KMS-11 (cell line): ENCODE data around the gene SLC2A11.

Experiments
- H2AFZ ChIP-seq: fragments of 200-600 bp; sonication (generic); 2 replicates; pipeline ENCODE4 v1.6.1; 2016; ENCODE audit warnings: antibody characterized with exemption, mixed run types, low read depth
- H3K27ac ChIP-seq: fragments of 200-600 bp; sonication (generic); 2 replicates; pipeline ENCODE4 v1.6.1; 2016; ENCODE audit warnings: mild to moderate bottlenecking, mixed run types
- H3K27me3 ChIP-seq: fragments of 200-600 bp; sonication (generic); 2 replicates; pipeline ENCODE4 v1.6.1; 2017; ENCODE audit warnings: mild to moderate bottlenecking, low read depth, mixed run types, moderate library complexity; ENCODE audit not compliant: insufficient read depth
- H3K36me3 ChIP-seq: fragments of 200-600 bp; sonication (generic); 2 replicates; pipeline ENCODE4 v1.6.1; 2017; ENCODE audit warnings: mild to moderate bottlenecking, mixed run types; ENCODE audit not compliant: insufficient read depth
- H3K4me1 ChIP-seq: fragments of 200-600 bp; sonication (generic); 2 replicates; pipeline ENCODE4 v1.6.1; 2016; ENCODE audit warnings: mild to moderate bottlenecking, low read depth, mixed run types; ENCODE audit not compliant: poor library complexity, severe bottlenecking
- H3K4me2 ChIP-seq: fragments of 200-600 bp; sonication (generic); 2 replicates; pipeline ENCODE4 v1.7.0; 2016; ENCODE audit warnings: mild to moderate bottlenecking, mixed run types
- H3K4me3 ChIP-seq: fragments of 200-600 bp; sonication (generic); IDR thresholded peaks from 2 replicates; pipeline ENCODE4 v1.6.1; 2017; ENCODE audit warnings: low read depth, low read length, mixed read lengths; ENCODE audit not compliant: insufficient read depth
- H3K79me2 ChIP-seq: fragments of 200-600 bp; sonication (generic); 2 replicates; pipeline ENCODE4 v1.6.1; 2016; ENCODE audit warnings: low read depth, mixed run types; ENCODE audit not compliant: insufficient read depth
- H3K9ac ChIP-seq: fragments of 200-600 bp; sonication (generic); 2 replicates; pipeline ENCODE4 v1.6.1; 2016; ENCODE audit warnings: mild to moderate bottlenecking, mixed run types
- H4K20me1 ChIP-seq: fragments of 200-600 bp; sonication (generic); 2 replicates; pipeline ENCODE4 v1.6.1; 2016; ENCODE audit warnings: mild to moderate bottlenecking, mixed run types; ENCODE audit not compliant: insufficient read depth
- TF ChIP-seq, protein P1 (sequence below): fragments of 200-600 bp; sonication (generic); conservative IDR thresholded peaks from 2 replicates; pipeline ENCODE4 v1.6.1; 2017; ENCODE audit warnings: low read depth, mild to moderate bottlenecking, antibody characterized with exemption, low read length, moderate library complexity, mixed read lengths

Gene SLC2A11

DNA sequence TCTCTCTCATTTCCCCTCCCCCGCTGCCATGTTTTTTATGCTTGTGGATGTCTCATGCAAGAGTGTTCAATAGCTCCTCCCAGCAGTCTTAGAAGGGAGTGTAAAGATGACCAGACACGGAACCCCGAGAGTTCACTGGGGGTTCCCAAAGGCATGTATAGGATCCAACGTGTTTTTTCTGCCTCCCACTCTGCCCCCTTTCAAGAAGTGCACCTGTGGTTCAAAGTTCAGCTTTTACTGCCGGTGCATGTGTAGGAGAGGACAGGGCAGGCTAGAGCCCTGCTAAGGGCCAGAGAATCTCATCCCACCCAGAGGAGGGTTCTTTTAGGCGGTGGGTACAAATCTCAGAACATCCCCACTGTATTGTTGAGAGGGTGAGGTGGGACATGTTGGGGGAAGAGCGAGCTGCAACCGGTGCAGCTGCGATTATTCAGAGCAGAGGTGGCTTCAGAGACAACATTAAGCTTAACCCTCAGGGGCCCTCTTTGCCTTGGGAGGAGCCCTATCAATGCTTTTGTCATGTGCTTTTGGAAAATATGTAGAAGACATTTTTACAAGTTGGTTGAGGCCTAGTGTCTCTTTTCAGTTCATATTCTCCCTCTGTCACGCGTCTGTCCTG lies 51.0 kb downstream of the SLC2A11 start:
- H3K4me1 ChIP-seq, result peaks cover 21% of the 10 kb centered on the region
- H2AFZ ChIP-seq, result no peak overlapping the region
- H4K20me1 ChIP-seq, result no peaks in the 10 kb centered on the region
- no peaks in the 10 kb centered on the region for H3K27me3 ChIP-seq
- no peak overlapping the region for H3K27ac ChIP-seq
- no peak overlapping the region for H3K4me3 ChIP-seq
- H3K36me3 ChIP-seq, result no peaks in the 10 kb centered on the region
- TF ChIP-seq, protein P1, sequence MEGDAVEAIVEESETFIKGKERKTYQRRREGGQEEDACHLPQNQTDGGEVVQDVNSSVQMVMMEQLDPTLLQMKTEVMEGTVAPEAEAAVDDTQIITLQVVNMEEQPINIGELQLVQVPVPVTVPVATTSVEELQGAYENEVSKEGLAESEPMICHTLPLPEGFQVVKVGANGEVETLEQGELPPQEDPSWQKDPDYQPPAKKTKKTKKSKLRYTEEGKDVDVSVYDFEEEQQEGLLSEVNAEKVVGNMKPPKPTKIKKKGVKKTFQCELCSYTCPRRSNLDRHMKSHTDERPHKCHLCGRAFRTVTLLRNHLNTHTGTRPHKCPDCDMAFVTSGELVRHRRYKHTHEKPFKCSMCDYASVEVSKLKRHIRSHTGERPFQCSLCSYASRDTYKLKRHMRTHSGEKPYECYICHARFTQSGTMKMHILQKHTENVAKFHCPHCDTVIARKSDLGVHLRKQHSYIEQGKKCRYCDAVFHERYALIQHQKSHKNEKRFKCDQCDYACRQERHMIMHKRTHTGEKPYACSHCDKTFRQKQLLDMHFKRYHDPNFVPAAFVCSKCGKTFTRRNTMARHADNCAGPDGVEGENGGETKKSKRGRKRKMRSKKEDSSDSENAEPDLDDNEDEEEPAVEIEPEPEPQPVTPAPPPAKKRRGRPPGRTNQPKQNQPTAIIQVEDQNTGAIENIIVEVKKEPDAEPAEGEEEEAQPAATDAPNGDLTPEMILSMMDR, result no peak
- 0 out of 2 replicates have a peak overlapping the region, but pooled peaks have one; percentile 13 for H3K4me2 ChIP-seq
- no peaks in the 10 kb centered on the region for H3K79me2 ChIP-seq
- H3K9ac ChIP-seq, result no peak overlapping the region

DNA sequence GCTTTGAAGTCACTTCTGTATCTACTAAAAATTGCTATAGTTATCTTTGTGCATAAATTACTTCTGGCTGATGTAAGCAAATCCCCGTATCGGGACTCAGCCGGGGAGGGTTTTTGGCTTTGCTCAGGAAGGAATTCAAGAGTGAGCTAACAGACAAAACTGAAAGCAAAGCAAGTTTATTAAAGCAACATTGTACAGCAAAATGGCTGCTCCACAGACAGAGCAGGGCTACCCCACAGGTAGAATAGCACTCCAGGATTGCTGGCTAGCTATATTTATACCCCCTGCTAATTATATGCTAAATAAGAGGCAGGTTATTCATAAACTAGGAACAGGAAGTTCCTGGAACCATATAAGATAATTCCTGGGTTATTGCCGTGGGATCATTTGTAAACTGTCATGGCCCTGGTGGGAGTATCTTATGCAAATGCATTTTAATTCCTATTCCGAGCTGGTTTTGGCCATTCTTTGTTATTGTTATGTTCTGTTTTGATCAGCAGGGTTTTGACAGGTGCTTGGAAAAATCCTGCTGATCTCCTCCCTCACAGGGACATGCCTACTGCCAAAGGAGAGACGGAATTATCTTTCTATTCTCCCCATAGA lies 51.7 kb downstream of the SLC2A11 start:
- no peaks in the 10 kb centered on the region for H4K20me1 ChIP-seq
- no peak overlapping the region for H3K4me3 ChIP-seq
- 0 out of 2 replicates have a peak overlapping the region, but pooled peaks have one; percentile 5 for H3K4me2 ChIP-seq
- no peaks in the 10 kb centered on the region for H3K79me2 ChIP-seq
- H3K27me3 ChIP-seq, result no peaks in the 10 kb centered on the region
- H2AFZ ChIP-seq, result peak overlapping the region; percentile 11; the same call in 1 of the 2 replicates
- H3K4me1 ChIP-seq, result peaks cover 25% of the 10 kb centered on the region
- H3K27ac ChIP-seq, result no peak overlapping the region
- TF ChIP-seq, protein P1, result no peak
- no peaks in the 10 kb centered on the region for H3K36me3 ChIP-seq
- H3K9ac ChIP-seq, result no peak overlapping the region

DNA sequence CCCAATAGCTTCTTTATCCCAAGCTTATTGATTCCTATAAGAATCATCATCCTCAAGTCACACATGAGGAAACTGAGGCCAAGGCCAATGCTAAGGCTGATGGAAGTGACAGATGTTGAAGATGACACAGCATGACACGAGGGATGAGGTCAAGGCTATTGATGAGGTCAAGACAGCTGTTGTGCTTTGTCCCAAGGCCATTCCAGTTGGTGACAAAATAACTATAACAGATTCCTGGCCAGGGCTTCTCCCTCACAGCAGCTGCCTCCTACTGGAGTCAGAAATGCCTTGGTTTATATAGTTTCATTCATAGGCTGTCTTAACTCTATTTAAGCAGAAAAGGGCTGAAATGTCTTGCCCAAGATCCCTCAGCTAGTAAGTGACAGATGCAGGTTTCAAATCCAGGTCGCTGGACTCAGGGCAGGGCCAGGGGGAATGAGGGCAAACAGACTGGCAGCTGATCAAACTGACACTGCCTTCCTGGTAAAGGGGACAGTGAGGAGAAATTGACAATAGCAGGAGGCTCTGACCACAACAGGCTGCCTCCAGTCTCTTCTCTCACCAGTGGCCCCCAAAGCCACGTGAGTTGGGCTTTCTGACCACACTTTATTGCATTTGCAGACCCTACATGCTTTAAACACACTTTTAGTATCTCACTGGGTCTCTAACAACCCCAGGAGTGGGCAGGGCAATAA lies 53.0 kb downstream of the SLC2A11 start:
- H3K4me1 ChIP-seq, result peaks cover 29% of the 10 kb centered on the region
- no peak overlapping the region for H3K9ac ChIP-seq
- no peak overlapping the region for H3K4me2 ChIP-seq
- TF ChIP-seq, protein P1, result no peak
- H3K27ac ChIP-seq, result no peak overlapping the region
- H3K27me3 ChIP-seq, result no peaks in the 10 kb centered on the region
- H2AFZ ChIP-seq, result no peak overlapping the region
- H3K4me3 ChIP-seq, result no peak overlapping the region
- H3K36me3 ChIP-seq, result no peaks in the 10 kb centered on the region
- H4K20me1 ChIP-seq, result no peaks in the 10 kb centered on the region
- no peaks in the 10 kb centered on the region for H3K79me2 ChIP-seq

GRCh38 chr22:23911318-23911980 lies 53.8 kb downstream of the SLC2A11 start:
- no peaks in the 10 kb centered on the region for H3K27me3 ChIP-seq
- H2AFZ ChIP-seq, result no peak overlapping the region
- H3K9ac ChIP-seq, result no peak overlapping the region
- no peaks in the 10 kb centered on the region for H4K20me1 ChIP-seq
- no peak overlapping the region for H3K4me2 ChIP-seq
- H3K36me3 ChIP-seq, result no peaks in the 10 kb centered on the region
- peaks cover 29% of the 10 kb centered on the region for H3K4me1 ChIP-seq
- no peak overlapping the region for H3K27ac ChIP-seq
- H3K79me2 ChIP-seq, result no peaks in the 10 kb centered on the region
- H3K4me3 ChIP-seq, result no peak overlapping the region
- TF ChIP-seq, protein P1, result no peak
